Nephron progenitor cell (in vitro differentiated cells): ENCODE data around the gene UGT1A6.

Experiments
- DNase-seq: peaks from one replicate; pipeline ENCODE4 v3.0.0; 2021
- H3K27ac Mint-ChIP-seq: 2 replicates; pipeline ENCODE4 v1.8.0; 2021; ENCODE audit warnings: mild to moderate bottlenecking, moderate library complexity, mixed read lengths
- H3K27me3 Mint-ChIP-seq: 2 replicates; pipeline ENCODE4 v1.8.0; 2021; ENCODE audit warnings: mild to moderate bottlenecking, low read depth, mixed read lengths; ENCODE audit not compliant: poor library complexity
- H3K36me3 Mint-ChIP-seq: 2 replicates; pipeline ENCODE4 v1.8.0; 2021; ENCODE audit warnings: low read depth, mixed read lengths
- H3K4me1 Mint-ChIP-seq: 2 replicates; pipeline ENCODE4 v1.8.0; 2021; ENCODE audit warnings: mixed read lengths
- H3K4me3 Mint-ChIP-seq: 2 replicates; pipeline ENCODE4 v1.8.0; 2021; ENCODE audit warnings: mild to moderate bottlenecking, moderate library complexity, mixed read lengths
- H3K9me3 Mint-ChIP-seq: 2 replicates; pipeline ENCODE4 v1.8.0; 2021; ENCODE audit warnings: mild to moderate bottlenecking, moderate library complexity, mixed read lengths
- CTCF ChIP-seq: fragments of 200-600 bp; sonication (generic); IDR thresholded peaks from 2 replicates; pipeline ENCODE4 v1.5.0; 2021; ENCODE audit warnings: antibody characterized with exemption

Gene UGT1A6

GRCh38 chr2:233799716-233800115 is 107.0 kb downstream of the UGT1A6 start:
- Mint-ChIP-seq H3K27ac (no peak overlapping the region), H3K4me3 (no peak overlapping the region), H3K9me3 (peaks cover 5% of the 10 kb centered on the region), H3K27me3 (peaks cover 16% of the 10 kb centered on the region), H3K4me1 (no peaks in the 10 kb centered on the region), H3K36me3 (no peaks in the 10 kb centered on the region)
- no peak for DNase-seq
- TF ChIP-seq CTCF: no peak

GRCh38 chr2:233800208-233800607 is 107.5 kb downstream of the UGT1A6 start:
- no peaks in the 10 kb centered on the region for H3K36me3 Mint-ChIP-seq
- peaks cover 5% of the 10 kb centered on the region for H3K9me3 Mint-ChIP-seq
- TF ChIP-seq CTCF: no peak
- no peaks in the 10 kb centered on the region for H3K4me1 Mint-ChIP-seq
- no peak for DNase-seq
- H3K27me3 Mint-ChIP-seq: peaks cover 16% of the 10 kb centered on the region
- no peak overlapping the region for H3K4me3 Mint-ChIP-seq
- H3K27ac Mint-ChIP-seq: no peak overlapping the region

GRCh38 chr2:233801357-233802131 is 108.9 kb downstream of the UGT1A6 start:
- Mint-ChIP-seq H3K27me3 (peaks cover 23% of the 10 kb centered on the region), H3K4me3 (no peak overlapping the region), H3K36me3 (no peaks in the 10 kb centered on the region), H3K9me3 (peaks cover 5% of the 10 kb centered on the region), H3K4me1 (no peaks in the 10 kb centered on the region), H3K27ac (no peak overlapping the region)
- DNase-seq: no peak
- TF ChIP-seq CTCF: no peak

- no peak overlapping the region for H3K4me3 Mint-ChIP-seq
- no peak for TF ChIP-seq CTCF
- peaks cover 23% of the 10 kb centered on the region for H3K27me3 Mint-ChIP-seq
- H3K4me1 Mint-ChIP-seq: no peaks in the 10 kb centered on the region
- H3K9me3 Mint-ChIP-seq: peaks cover 5% of the 10 kb centered on the region
- no peak overlapping the region for H3K27ac Mint-ChIP-seq
- DNase-seq: no peak
- no peaks in the 10 kb centered on the region for H3K36me3 Mint-ChIP-seq
Measured at GRCh38 chr2:233802132-233802815, 109.6 kb downstream of the UGT1A6 start.

GRCh38 chr2:233803292-233803911 is 110.7 kb downstream of the UGT1A6 start:
- DNase-seq: no peak
- Mint-ChIP-seq H3K4me3 (no peak overlapping the region), H3K36me3 (no peaks in the 10 kb centered on the region), H3K4me1 (no peaks in the 10 kb centered on the region), H3K27me3 (peaks cover 26% of the 10 kb centered on the region), H3K27ac (no peak overlapping the region), H3K9me3 (peaks cover 5% of the 10 kb centered on the region)
- TF ChIP-seq CTCF: no peak
